Measurements from ENCODE around the gene AXL. TPM values are rescaled to one million over a fixed set of nuclear protein-coding genes. Genes with fewer than 3 reads are reported as not detected.

The AXL gene
- total RNA-seq, 1 donor from 2014 or later, result 250 TPM

- H3K9me3 Mint-ChIP-seq (ENCODE audit: unreplicated experiment), result no peaks in the 10 kb centered on the region
- TF ChIP-seq CTCF (IDR thresholded peaks at IDR 0.05), result no peak
- H3K4me1 Mint-ChIP-seq (ENCODE audit: unreplicated experiment), result peaks cover 3% of the 10 kb centered on the region
- H3K27ac Mint-ChIP-seq (ENCODE audit: unreplicated experiment), result no peak overlapping the region
- H3K36me3 Mint-ChIP-seq (ENCODE audit: unreplicated experiment), result no peaks in the 10 kb centered on the region
- DNase-seq (ENCODE audit: extremely low spot score, unreplicated experiment), result no peak
- H3K4me3 Mint-ChIP-seq (ENCODE audit: unreplicated experiment), result no peak overlapping the region
- peaks cover 38% of the 10 kb centered on the region for H3K27me3 Mint-ChIP-seq (ENCODE audit: unreplicated experiment)
Measured at GRCh38 chr19:41186971-41187883, 31.8 kb upstream of the AXL start.

GRCh38 chr19:41187884-41188279 lies 31.1 kb upstream of the AXL start:
- DNase-seq (ENCODE audit: extremely low spot score, unreplicated experiment), result no peak
- TF ChIP-seq CTCF (IDR thresholded peaks at IDR 0.05), result no peak
- peaks cover 8% of the 10 kb centered on the region for H3K4me1 Mint-ChIP-seq (ENCODE audit: unreplicated experiment)
- H3K27ac Mint-ChIP-seq (ENCODE audit: unreplicated experiment), result no peak overlapping the region
- H3K4me3 Mint-ChIP-seq (ENCODE audit: unreplicated experiment), result no peak overlapping the region
- no peaks in the 10 kb centered on the region for H3K36me3 Mint-ChIP-seq (ENCODE audit: unreplicated experiment)
- peaks cover 44% of the 10 kb centered on the region for H3K27me3 Mint-ChIP-seq (ENCODE audit: unreplicated experiment)
- no peaks in the 10 kb centered on the region for H3K9me3 Mint-ChIP-seq (ENCODE audit: unreplicated experiment)

- Mint-ChIP-seq H3K27ac (ENCODE audit: unreplicated experiment) (no peak overlapping the region), H3K9me3 (ENCODE audit: unreplicated experiment) (no peaks in the 10 kb centered on the region), H3K27me3 (ENCODE audit: unreplicated experiment) (peaks cover 53% of the 10 kb centered on the region), H3K36me3 (ENCODE audit: unreplicated experiment) (no peaks in the 10 kb centered on the region), H3K4me1 (ENCODE audit: unreplicated experiment) (peaks cover 8% of the 10 kb centered on the region), H3K4me3 (ENCODE audit: unreplicated experiment) (no peak overlapping the region)
- TF ChIP-seq CTCF (IDR thresholded peaks at IDR 0.05), result no peak
- DNase-seq (ENCODE audit: extremely low spot score, unreplicated experiment), result no peak
Measured at GRCh38 chr19:41189425-41190065, 29.5 kb upstream of the AXL start.

GRCh38 chr19:41192574-41193429 lies 26.2 kb upstream of the AXL start, which contains the start of gene CYP2S1:
TSS of gene CYP2S1 (plus strand) at chr19:41193219. CDS start at chr19:41193265, 46 bp downstream.
- peaks cover 8% of the 10 kb centered on the region for H3K4me1 Mint-ChIP-seq (ENCODE audit: unreplicated experiment)
- no peaks in the 10 kb centered on the region for H3K36me3 Mint-ChIP-seq (ENCODE audit: unreplicated experiment)
- no peaks in the 10 kb centered on the region for H3K9me3 Mint-ChIP-seq (ENCODE audit: unreplicated experiment)
- TF ChIP-seq CTCF (IDR thresholded peaks at IDR 0.05), result no peak
- H3K27me3 Mint-ChIP-seq (ENCODE audit: unreplicated experiment), result peaks cover 45% of the 10 kb centered on the region
- H3K4me3 Mint-ChIP-seq (ENCODE audit: unreplicated experiment), result no peak within 1 kb of the TSS
- H3K27ac Mint-ChIP-seq (ENCODE audit: unreplicated experiment), result no peak within 1 kb of the TSS
- no peak for DNase-seq (ENCODE audit: extremely low spot score, unreplicated experiment)

Measured in osteocyte (in vitro differentiated cells).